Erythroblast (primary cell): ENCODE data around the gene P2RX3.

Source experiments
- GATA1 ChIP-seq: IDR thresholded peaks from 2 replicates; pipeline ENCODE4 v1.6.1; 2011; ENCODE audit warnings: low read depth, mild to moderate bottlenecking, control low read depth, low read length, moderate library complexity
- POLR2A ChIP-seq: IDR thresholded peaks from 2 replicates; pipeline ENCODE4 v1.6.1; 2011; ENCODE audit warnings: mild to moderate bottlenecking, low read length

DNA sequence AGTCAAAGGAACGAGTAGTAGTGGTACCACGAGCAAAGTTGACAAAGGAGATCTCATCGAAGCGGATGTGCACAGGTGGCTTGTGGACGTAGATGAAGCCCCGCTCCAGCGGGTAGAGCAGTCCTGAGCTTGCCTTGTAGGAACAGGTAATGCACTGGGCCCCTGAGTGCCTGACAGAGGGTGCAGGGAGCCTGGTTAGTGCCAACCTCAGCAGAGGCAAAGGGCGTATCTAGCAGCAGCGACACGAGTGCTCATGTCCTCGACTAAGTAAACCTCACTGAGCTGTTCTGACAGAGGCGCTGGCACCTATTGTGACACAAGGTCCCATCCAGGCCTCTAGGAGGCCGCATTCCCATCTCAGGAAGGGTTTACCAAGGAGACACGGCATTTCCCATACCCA, 6.4 kb upstream of the P2RX3 start:
- no peak for TF ChIP-seq POLR2A
- TF ChIP-seq GATA1: no peak
